ENCODE data around the gene ARL5C. TPM values are rescaled to one million over a fixed set of nuclear protein-coding genes. Genes with fewer than 3 reads are reported as not detected.

ARL5C gene, protein sequence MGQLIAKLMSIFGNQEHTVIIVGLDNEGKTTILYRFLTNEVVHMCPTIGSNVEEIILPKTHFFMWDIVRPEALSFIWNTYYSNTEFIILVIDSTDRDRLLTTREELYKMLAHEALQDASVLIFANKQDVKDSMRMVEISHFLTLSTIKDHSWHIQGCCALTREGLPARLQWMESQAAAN
- polyA plus RNA-seq (2013): 0.38 TPM

DNA sequence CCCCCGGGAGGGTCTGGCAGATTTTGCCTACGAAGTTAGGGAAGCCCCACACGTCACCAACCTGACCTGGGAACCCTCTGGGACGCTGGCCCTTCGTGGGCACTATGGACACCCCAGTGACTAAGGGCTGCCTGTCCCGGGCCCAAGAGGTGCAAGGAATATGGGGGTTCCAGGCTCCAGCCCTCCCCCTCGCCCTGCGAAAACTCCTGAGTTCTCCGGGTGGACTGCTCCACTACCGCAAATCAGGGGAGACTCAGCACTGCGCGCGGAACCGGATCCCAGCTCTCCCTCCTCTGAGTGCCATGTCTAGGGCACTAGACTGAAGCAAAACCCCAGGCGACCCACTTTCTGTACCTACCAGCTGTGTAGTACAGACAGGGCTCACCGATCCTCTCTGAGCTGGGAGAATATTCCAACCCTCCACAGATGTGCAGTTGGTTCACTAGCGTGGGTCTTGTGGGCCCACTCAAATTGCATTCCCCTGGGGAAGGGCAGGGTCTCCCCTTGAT lies at the start of gene ARL5C:
ARL5C (minus strand) TSS at position 321 of the 509 bp plus-strand sequence. CDS start 401 bp downstream, outside the sequence.
- no peak for DNase-seq
- 31% methylated on average over 17 of the region's 17 CpGs for WGBS (ENCODE audit: insufficient coverage)
- Histone ChIP-seq H3K27me3 (replicated peaks in 2 of 5; ENCODE audit: control insufficient read depth in 4 of 5, insufficient read depth in 5 of 5, low read length in 4 of 5) (no peaks in the 10 kb centered on the region), H3K36me3 (ENCODE audit: control insufficient read depth in 4 of 4, insufficient read depth in 4 of 4, low read length in 3 of 4) (no peaks in the 10 kb centered on the region), H3K4me1 (ENCODE audit: control extremely low read depth in 1 of 4, control insufficient read depth in 4 of 4, insufficient read depth in 4 of 4, low read length in 3 of 4) (peaks cover 18 to 66% (median 57%) of the 10 kb centered on the region in 4 experiments), H3K9me3 (ENCODE audit: control extremely low read depth in 1 of 5, control insufficient read depth in 4 of 5, insufficient read depth in 2 of 5, low read depth in 1 of 5, low read length in 4 of 5) (no peaks in the 10 kb centered on the region), H3K27ac (ENCODE audit: insufficient read depth in 1 of 2, low read depth in 1 of 2, low read length in 2 of 2, poor library complexity in 1 of 2, severe bottlenecking in 2 of 2) (no peak within 1 kb of the TSS), H3K4me3 (ENCODE audit: control insufficient read depth in 1 of 7, extremely low read depth in 1 of 7, insufficient read depth in 4 of 7, low read depth in 2 of 7, low read length in 6 of 7) (peak within 1 kb of the TSS; percentile 47 to 98 (median 77))
- ChIA-PET CTCF (interaction anchor here (0.7 to 8.6 kb wide), 7 partner anchors 9 to 181 kb away, joined by 3 to 96 read pairs (median 7); partner anchors contain the start of gene PLXDC1), POLR2A (no interaction called here)

DNA sequence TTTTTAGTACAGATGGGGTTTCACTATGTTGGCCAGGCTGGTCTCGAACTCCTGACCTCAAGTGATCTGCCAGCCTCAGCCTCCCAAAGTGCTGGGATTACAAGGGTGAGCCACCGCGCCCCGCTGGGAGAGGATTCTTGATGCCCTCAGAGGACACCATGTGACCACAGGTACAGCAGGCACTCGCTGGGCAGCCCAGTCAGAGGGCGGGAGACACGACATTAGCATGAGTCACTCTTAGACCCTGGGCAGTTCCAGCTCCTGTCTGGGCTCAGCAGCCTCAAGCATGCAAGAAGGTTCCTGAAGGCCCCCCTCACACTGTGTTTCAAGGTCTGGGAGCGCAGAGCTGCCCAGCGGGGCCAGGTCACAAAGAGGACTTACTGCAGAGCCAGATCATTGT lies 47.9 kb upstream of the ARL5C start:
- Histone ChIP-seq H3K4me3 (ENCODE audit: control insufficient read depth in 1 of 7, extremely low read depth in 1 of 7, insufficient read depth in 4 of 7, low read depth in 2 of 7, low read length in 6 of 7) (no peak overlapping the region), H3K4me1 (ENCODE audit: control extremely low read depth in 1 of 4, control insufficient read depth in 4 of 4, insufficient read depth in 4 of 4, low read length in 3 of 4) (peaks cover 0 to 25% (median 21%) of the 10 kb centered on the region in 4 experiments), H3K27me3 (replicated peaks in 2 of 5; ENCODE audit: control insufficient read depth in 4 of 5, insufficient read depth in 5 of 5, low read length in 4 of 5) (peaks cover 0 to 28% (median 5%) of the 10 kb centered on the region in 5 experiments), H3K36me3 (ENCODE audit: control insufficient read depth in 4 of 4, insufficient read depth in 4 of 4, low read length in 3 of 4) (no peaks in the 10 kb centered on the region), H3K27ac (ENCODE audit: insufficient read depth in 1 of 2, low read depth in 1 of 2, low read length in 2 of 2, poor library complexity in 1 of 2, severe bottlenecking in 2 of 2) (no peak overlapping the region), H3K9me3 (ENCODE audit: control extremely low read depth in 1 of 5, control insufficient read depth in 4 of 5, insufficient read depth in 2 of 5, low read depth in 1 of 5, low read length in 4 of 5) (no peaks in the 10 kb centered on the region)
- ChIA-PET CTCF (interaction anchor here (0.9 to 3.5 kb wide), 3 partner anchors 22 to 30 kb away, joined by 4 to 14 read pairs (median 5); no protein-coding TSS in a partner anchor), POLR2A (no interaction called here)
- WGBS (ENCODE audit: insufficient coverage): 93% methylated on average over 8 of the region's 9 CpGs
- no peak for DNase-seq

DNA sequence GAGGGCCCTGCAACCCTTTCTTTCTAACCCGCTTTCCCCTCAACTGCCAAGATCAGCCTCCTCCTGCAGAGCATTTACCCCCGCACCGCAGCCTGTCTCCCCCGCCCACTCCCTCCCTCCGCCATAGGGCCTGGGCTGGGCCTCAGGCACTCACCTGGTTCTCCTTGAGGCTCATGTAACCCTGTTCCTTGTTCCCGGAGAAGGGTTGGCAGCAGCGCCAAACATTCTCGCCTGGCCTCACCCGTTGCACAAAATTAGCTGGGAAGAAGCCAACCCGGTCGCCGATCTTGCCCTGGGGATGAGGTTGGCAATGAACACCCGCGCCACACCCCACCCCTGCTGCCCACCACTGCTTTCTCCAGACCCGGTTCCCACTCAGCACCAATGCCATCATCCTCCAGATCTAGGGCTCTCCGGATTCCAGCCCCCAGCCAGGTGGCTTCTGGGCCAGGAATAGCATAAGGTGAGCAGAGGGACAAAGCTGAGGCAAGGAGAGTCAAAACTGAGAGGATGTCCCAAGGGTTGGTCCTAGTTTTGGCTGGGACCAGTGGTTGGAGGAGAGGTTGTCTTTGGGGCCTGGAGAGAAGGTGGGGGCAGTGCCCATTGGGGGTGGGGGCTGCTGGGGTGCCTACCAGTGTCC lies 47.0 kb upstream of the ARL5C start:
- DNase-seq: no peak
- no peak overlapping the region for H3K4me3 ChIP-seq (ENCODE audit: control insufficient read depth in 1 of 7, extremely low read depth in 1 of 7, insufficient read depth in 4 of 7, low read depth in 2 of 7, low read length in 6 of 7)
- peaks cover 0 to 29% (median 24%) of the 10 kb centered on the region in 4 experiments for H3K4me1 ChIP-seq (ENCODE audit: control extremely low read depth in 1 of 4, control insufficient read depth in 4 of 4, insufficient read depth in 4 of 4, low read length in 3 of 4)
- 87% methylated on average over 16 of the region's 16 CpGs for WGBS (ENCODE audit: insufficient coverage)
- ChIA-PET CTCF (interaction anchor here (1.1 to 3.5 kb wide), 4 partner anchors 11 to 31 kb away, joined by 3 to 14 read pairs (median 4); no protein-coding TSS in a partner anchor), POLR2A (interaction anchor here (1.2 kb wide), 1 partner anchor 10 kb away, joined by 3 read pairs; no protein-coding TSS in a partner anchor)
- H3K27ac ChIP-seq (ENCODE audit: insufficient read depth in 1 of 2, low read depth in 1 of 2, low read length in 2 of 2, poor library complexity in 1 of 2, severe bottlenecking in 2 of 2): no peak overlapping the region
- H3K27me3 ChIP-seq (replicated peaks in 2 of 5; ENCODE audit: control insufficient read depth in 4 of 5, insufficient read depth in 5 of 5, low read length in 4 of 5): peaks cover 0 to 19% (median 3%) of the 10 kb centered on the region in 5 experiments
- no peaks in the 10 kb centered on the region for H3K36me3 ChIP-seq (ENCODE audit: control insufficient read depth in 4 of 4, insufficient read depth in 4 of 4, low read length in 3 of 4)
- H3K9me3 ChIP-seq (ENCODE audit: control extremely low read depth in 1 of 5, control insufficient read depth in 4 of 5, insufficient read depth in 2 of 5, low read depth in 1 of 5, low read length in 4 of 5): no peaks in the 10 kb centered on the region

DNA sequence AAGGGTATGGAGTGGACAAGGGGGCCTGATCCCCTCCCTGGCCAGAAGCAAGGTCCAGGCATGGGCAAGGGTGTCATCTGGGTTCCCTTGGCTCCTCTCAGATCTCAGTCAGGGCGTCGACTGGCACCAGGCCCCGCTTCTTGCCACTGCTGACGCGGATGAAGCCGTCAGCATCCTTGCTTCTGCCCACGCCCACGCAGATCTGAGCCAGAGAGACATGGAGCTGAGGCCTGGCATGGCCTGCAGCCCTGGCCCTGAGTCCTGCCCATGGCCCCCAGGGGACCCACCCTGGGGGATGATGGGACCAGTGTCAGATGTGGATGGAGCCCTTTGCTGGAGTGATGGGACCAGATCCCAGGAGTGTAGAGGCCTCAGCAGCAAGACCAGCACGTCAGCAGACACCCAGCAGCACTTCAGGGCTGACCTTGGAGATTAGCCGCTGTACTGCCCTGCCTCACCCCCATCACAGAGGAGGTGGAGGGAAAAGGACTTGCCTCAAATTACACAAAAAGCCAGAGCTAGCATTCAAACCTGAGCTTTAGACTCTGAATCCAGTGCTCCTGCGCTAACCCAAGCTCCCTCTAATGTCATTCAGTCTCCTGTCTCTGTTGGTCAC lies 46.3 kb upstream of the ARL5C start:
- no peak for DNase-seq
- peaks cover 0 to 29% (median 24%) of the 10 kb centered on the region in 4 experiments for H3K4me1 ChIP-seq (ENCODE audit: control extremely low read depth in 1 of 4, control insufficient read depth in 4 of 4, insufficient read depth in 4 of 4, low read length in 3 of 4)
- H3K9me3 ChIP-seq (ENCODE audit: control extremely low read depth in 1 of 5, control insufficient read depth in 4 of 5, insufficient read depth in 2 of 5, low read depth in 1 of 5, low read length in 4 of 5): no peaks in the 10 kb centered on the region
- ChIA-PET CTCF (interaction anchor here (1.1 to 3.5 kb wide), 4 partner anchors 11 to 32 kb away, joined by 3 to 14 read pairs (median 4); no protein-coding TSS in a partner anchor), POLR2A (interaction anchor here (1.2 kb wide), 1 partner anchor 11 kb away, joined by 3 read pairs; no protein-coding TSS in a partner anchor)
- 96% methylated on average over 11 of the region's 11 CpGs for WGBS (ENCODE audit: insufficient coverage)
- H3K27me3 ChIP-seq (replicated peaks in 2 of 5; ENCODE audit: control insufficient read depth in 4 of 5, insufficient read depth in 5 of 5, low read length in 4 of 5): peaks cover 0 to 14% (median 3%) of the 10 kb centered on the region in 5 experiments
- no peaks in the 10 kb centered on the region for H3K36me3 ChIP-seq (ENCODE audit: control insufficient read depth in 4 of 4, insufficient read depth in 4 of 4, low read length in 3 of 4)
- H3K27ac ChIP-seq (ENCODE audit: insufficient read depth in 1 of 2, low read depth in 1 of 2, low read length in 2 of 2, poor library complexity in 1 of 2, severe bottlenecking in 2 of 2): no peak overlapping the region
- no peak overlapping the region for H3K4me3 ChIP-seq (ENCODE audit: control insufficient read depth in 1 of 7, extremely low read depth in 1 of 7, insufficient read depth in 4 of 7, low read depth in 2 of 7, low read length in 6 of 7)

DNA sequence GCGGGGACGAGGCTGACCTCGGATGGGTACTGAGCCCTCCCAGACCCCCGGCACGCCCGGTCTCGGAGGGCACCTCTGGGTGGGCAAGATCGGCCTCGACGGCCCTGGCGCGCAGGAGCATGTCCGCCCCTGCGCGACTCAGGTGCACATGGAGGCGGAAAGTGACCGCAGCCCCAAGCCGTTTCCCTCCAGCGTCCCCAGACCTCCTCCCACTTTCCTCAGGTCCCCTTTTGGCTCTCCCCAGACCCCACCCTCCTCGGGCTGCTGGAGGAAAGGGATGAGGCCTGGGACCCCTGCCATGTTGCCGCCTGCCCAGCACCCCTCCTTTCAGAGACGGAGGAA lies 44.1 kb upstream of the ARL5C start:
- no peak overlapping the region for H3K27ac ChIP-seq (ENCODE audit: insufficient read depth in 1 of 2, low read depth in 1 of 2, low read length in 2 of 2, poor library complexity in 1 of 2, severe bottlenecking in 2 of 2)
- no peaks in the 10 kb centered on the region for H3K9me3 ChIP-seq (ENCODE audit: control extremely low read depth in 1 of 5, control insufficient read depth in 4 of 5, insufficient read depth in 2 of 5, low read depth in 1 of 5, low read length in 4 of 5)
- DNase-seq: no peak
- ChIA-PET POLR2A (interaction anchor here (1.0 kb wide), 1 partner anchor 10 kb away, joined by 6 read pairs; the partner anchor contains the start of gene RPL19), CTCF (interaction anchor here (0.6 to 13.9 kb wide), 4 partner anchors 13 to 30 kb away, joined by 3 to 425 read pairs (median 4); partner anchors contain the start of gene STAC2)
- peaks cover 0 to 2% (median 2%) of the 10 kb centered on the region in 4 experiments for H3K36me3 ChIP-seq (ENCODE audit: control insufficient read depth in 4 of 4, insufficient read depth in 4 of 4, low read length in 3 of 4)
- WGBS (ENCODE audit: insufficient coverage): 2% methylated on average over 19 of the region's 22 CpGs
- peak overlapping the region; percentile 15 to 71 (median 53) for H3K4me3 ChIP-seq (ENCODE audit: control insufficient read depth in 1 of 7, extremely low read depth in 1 of 7, insufficient read depth in 4 of 7, low read depth in 2 of 7, low read length in 6 of 7)
- H3K27me3 ChIP-seq (replicated peaks in 2 of 5; ENCODE audit: control insufficient read depth in 4 of 5, insufficient read depth in 5 of 5, low read length in 4 of 5): peaks cover 0 to 5% (median 2%) of the 10 kb centered on the region in 5 experiments
- H3K4me1 ChIP-seq (ENCODE audit: control extremely low read depth in 1 of 4, control insufficient read depth in 4 of 4, insufficient read depth in 4 of 4, low read length in 3 of 4): peaks cover 0 to 32% (median 26%) of the 10 kb centered on the region in 4 experiments

DNA sequence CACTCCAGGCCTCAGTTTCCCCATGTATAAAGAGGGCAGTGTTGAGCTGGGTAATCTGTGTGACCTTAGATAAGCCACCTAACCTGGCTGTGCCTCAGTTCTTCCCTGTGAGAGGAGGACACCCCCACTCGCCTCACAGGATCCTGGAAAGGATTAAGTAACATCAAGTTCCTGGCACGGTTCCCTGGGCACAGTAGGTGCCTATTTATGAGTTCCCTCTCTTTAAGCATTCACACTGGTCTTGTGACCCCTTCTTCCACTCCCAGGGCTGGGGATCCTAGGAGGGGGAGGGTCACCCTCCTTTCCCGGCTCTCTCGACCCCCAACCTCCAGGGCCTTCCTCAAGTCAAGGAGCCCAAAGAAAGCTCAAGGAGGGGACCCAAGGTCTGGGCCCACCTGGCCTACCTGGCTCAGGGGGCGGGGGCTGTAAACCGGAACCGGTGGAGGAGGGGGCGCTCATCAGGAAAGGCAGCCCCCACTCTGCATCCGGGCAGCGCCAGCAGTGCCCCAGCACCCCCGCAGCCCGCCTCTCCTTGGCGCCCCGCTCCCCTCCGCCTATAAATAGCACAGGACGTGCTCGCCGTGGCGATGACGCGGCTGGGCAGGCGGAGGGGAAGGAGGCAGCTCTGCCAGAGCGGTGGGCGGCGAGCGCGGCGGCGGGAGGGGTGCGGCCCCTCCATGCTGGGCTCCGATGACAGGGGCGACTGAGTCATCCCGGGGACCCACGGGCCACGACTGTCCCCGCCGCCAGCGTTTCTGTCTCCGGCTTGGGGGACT lies 43.5 kb upstream of the ARL5C start:
- H3K36me3 ChIP-seq (ENCODE audit: control insufficient read depth in 4 of 4, insufficient read depth in 4 of 4, low read length in 3 of 4): peaks cover 0 to 8% (median 5%) of the 10 kb centered on the region in 4 experiments
- POLR2A ChIA-PET: interaction anchor here (1.0 kb wide), 2 partner anchors 10 kb away, joined by 3 to 6 read pairs; partner anchors contain the start of gene RPL19
- no peak overlapping the region for H3K27ac ChIP-seq (ENCODE audit: insufficient read depth in 1 of 2, low read depth in 1 of 2, low read length in 2 of 2, poor library complexity in 1 of 2, severe bottlenecking in 2 of 2)
- DNase-seq: peak; percentile 66 to 91 (median 85)
- CTCF ChIA-PET: interaction anchor here (0.6 to 13.9 kb wide), 6 partner anchors 10 to 148 kb away, joined by 3 to 425 read pairs (median 3); partner anchors contain the start of genes RPL19 and STAC2
- peak overlapping the region; percentile 15 to 71 (median 53) for H3K4me3 ChIP-seq (ENCODE audit: control insufficient read depth in 1 of 7, extremely low read depth in 1 of 7, insufficient read depth in 4 of 7, low read depth in 2 of 7, low read length in 6 of 7)
- peaks cover 0 to 5% (median under 1%) of the 10 kb centered on the region in 5 experiments for H3K27me3 ChIP-seq (replicated peaks in 2 of 5; ENCODE audit: control insufficient read depth in 4 of 5, insufficient read depth in 5 of 5, low read length in 4 of 5)
- under 1% methylated on average over 32 of the region's 39 CpGs for WGBS (ENCODE audit: insufficient coverage)
- no peaks in the 10 kb centered on the region for H3K9me3 ChIP-seq (ENCODE audit: control extremely low read depth in 1 of 5, control insufficient read depth in 4 of 5, insufficient read depth in 2 of 5, low read depth in 1 of 5, low read length in 4 of 5)
- H3K4me1 ChIP-seq (ENCODE audit: control extremely low read depth in 1 of 4, control insufficient read depth in 4 of 4, insufficient read depth in 4 of 4, low read length in 3 of 4): peaks cover 0 to 32% (median 26%) of the 10 kb centered on the region in 4 experiments
